ENCODE data around the gene ARHGAP28. TPM values are rescaled to one million over a fixed set of nuclear protein-coding genes. Genes with fewer than 3 reads are reported as not detected.

ARHGAP28 gene
- total and polyA plus RNA-seq, 10 of the 15 experiments (the other 5 are each of a cell fraction or from before 2014, with no cell fraction given) = not detected

DNA sequence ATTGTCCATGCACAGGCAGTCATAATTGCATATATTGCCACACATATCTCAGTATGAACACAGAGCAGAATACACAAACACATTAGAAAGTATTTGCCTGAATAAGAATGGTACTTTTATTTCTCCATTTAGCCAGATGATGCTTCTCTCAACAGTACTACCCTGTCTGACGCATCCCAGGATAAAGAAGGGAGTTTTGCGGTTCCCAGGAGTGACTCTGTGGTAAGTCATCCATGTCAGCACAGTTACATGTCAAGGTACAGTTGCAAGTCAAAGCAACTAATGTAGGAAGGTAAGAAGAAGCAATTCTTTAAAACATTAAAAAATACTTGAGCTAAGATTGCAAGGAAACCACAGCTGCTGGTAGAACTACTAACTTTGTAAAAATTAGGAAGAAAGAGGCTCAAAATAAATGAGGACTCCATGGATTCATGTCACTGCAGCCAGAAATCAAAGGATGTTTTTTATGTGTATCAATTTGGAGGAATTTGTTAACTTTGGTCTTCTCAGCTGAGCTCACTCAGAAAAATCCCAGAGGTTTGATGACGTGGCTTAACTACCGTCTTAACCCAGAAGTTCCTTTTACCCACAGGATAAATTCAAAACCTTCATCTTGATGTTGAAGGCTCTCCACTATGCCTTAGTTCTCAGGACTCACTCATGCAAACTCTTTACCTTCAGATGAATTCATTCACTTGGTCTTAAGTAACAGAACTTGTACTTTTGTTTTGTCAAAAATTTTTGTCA lies 130.3 kb downstream of the ARHGAP28 start:
- no peak overlapping the region for H3K27ac ChIP-seq (ENCODE audit: control insufficient read depth, insufficient read depth)
- no peak overlapping the region for H2AFZ ChIP-seq (ENCODE audit: control insufficient read depth, low read depth, low read length)
- H3K4me3 ChIP-seq = no peak overlapping the region
- SMC1A ChIA-PET (ENCODE audit: uncharacterized antibody, unreplicated experiment) = no interaction called here
- POLR2A ChIA-PET = no interaction called here
- no peak overlapping the region for H3K9ac ChIP-seq (ENCODE audit: control insufficient read depth, insufficient read depth, low read length)
- intact Hi-C loops (cut with micrococcal nuclease; ENCODE audit: unreplicated experiment) = no loop called here
- FAIRE-seq (no peak), DNase-seq (ENCODE audit: low read depth, low spot score) (no peak), ATAC-seq (no peak)
- H3K4me1 ChIP-seq (ENCODE audit: control insufficient read depth, insufficient read depth, low read length) = no peaks in the 10 kb centered on the region
- WGBS (ENCODE audit: insufficient coverage, insufficient replicate concordance, low lambda C conversion rate, missing lambda C conversion rate) = 27% methylated on average over 4 of the region's 4 CpGs
- H3K36me3 ChIP-seq (ENCODE audit: control insufficient read depth in 2 of 2, insufficient read depth in 2 of 2, low read length in 1 of 2) = no peaks in the 10 kb centered on the region
- TF ChIP-seq RCOR1 (conservative IDR thresholded peaks at IDR 0.05; ENCODE audit: low read depth, low read length) (no peak), CREB1 (IDR thresholded peaks at IDR 0.05; ENCODE audit: low read depth) (no peak), EED (IDR thresholded peaks at IDR 0.05; ENCODE audit: low read depth) (no peak), GATAD2B (conservative IDR thresholded peaks at IDR 0.05; ENCODE audit: low read depth) (no peak), NR2C2 (IDR thresholded peaks at IDR 0.05; ENCODE audit: borderline replicate concordance, control insufficient read depth, insufficient read length, low read depth) (no peak), SPI1 (IDR thresholded peaks at IDR 0.05; ENCODE audit: borderline replicate concordance, insufficient read depth, low read depth, low read length) (no peak), NFXL1 (IDR thresholded peaks at IDR 0.05; ENCODE audit: borderline replicate concordance) (no peak)
- TF ChIP-seq, protein P1, sequence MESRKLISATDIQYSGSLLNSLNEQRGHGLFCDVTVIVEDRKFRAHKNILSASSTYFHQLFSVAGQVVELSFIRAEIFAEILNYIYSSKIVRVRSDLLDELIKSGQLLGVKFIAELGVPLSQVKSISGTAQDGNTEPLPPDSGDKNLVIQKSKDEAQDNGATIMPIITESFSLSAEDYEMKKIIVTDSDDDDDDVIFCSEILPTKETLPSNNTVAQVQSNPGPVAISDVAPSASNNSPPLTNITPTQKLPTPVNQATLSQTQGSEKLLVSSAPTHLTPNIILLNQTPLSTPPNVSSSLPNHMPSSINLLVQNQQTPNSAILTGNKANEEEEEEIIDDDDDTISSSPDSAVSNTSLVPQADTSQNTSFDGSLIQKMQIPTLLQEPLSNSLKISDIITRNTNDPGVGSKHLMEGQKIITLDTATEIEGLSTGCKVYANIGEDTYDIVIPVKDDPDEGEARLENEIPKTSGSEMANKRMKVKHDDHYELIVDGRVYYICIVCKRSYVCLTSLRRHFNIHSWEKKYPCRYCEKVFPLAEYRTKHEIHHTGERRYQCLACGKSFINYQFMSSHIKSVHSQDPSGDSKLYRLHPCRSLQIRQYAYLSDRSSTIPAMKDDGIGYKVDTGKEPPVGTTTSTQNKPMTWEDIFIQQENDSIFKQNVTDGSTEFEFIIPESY (IDR thresholded peaks at IDR 0.05) = no peak
- no peaks in the 10 kb centered on the region for H3K79me2 ChIP-seq (ENCODE audit: control insufficient read depth, insufficient read depth, low read length)
- H3K9me3 ChIP-seq (replicated peaks; ENCODE audit: control insufficient read depth, insufficient read depth, low read length) = no peaks in the 10 kb centered on the region
- H3K4me2 ChIP-seq (ENCODE audit: control insufficient read depth, insufficient read depth) = no peak overlapping the region
- no peaks in the 10 kb centered on the region for H4K20me1 ChIP-seq (ENCODE audit: control insufficient read depth, insufficient read depth)
- BruUV-seq (replicated peaks) = no TSS peak
- RAD21 ChIA-PET (ENCODE audit: unreplicated experiment) = no interaction called here
- no peaks in the 10 kb centered on the region for H3K27me3 ChIP-seq (replicated peaks in 1 of 2; ENCODE audit: control insufficient read depth in 2 of 2, insufficient read depth in 2 of 2, low read length in 1 of 2)
- in situ Hi-C loops (cut with MboI) = no loop called here
- CTCF ChIA-PET = no interaction called here
